WTC11 (cell line): ENCODE data around the gene CYP2R1. TPM values are rescaled to one million over a fixed set of nuclear protein-coding genes. Genes with fewer than 3 reads are reported as not detected.

Experiments used
- ATAC-seq: fragments of 200-7000 bp; cut with Tn5 transposase; 2 replicates; pipeline ENCODE4 v1.10.0; 2021; ENCODE audit warnings: mild to moderate bottlenecking, moderate library complexity
- CTCF ChIA-PET: fragments of 300-600 bp; sonication (Branson Sonifier 250); formaldehyde crosslinking; loops from one replicate; lab custom pipeline; 2021; ENCODE audit warnings: antibody characterized with exemption; lab: Charles Lee
- POLR2A ChIA-PET: fragments of 350-600 bp; sonication (Branson Sonifier 250); formaldehyde crosslinking; loops from one replicate; lab custom pipeline; 2021; ENCODE audit warnings: antibody characterized with exemption; lab: Charles Lee
- DNase-seq: peaks from one replicate; pipeline ENCODE4 v3.0.0; 2021; ENCODE audit warnings: low spot score
- H3K27ac Mint-ChIP-seq: 2 replicates; pipeline ENCODE4 v1.8.0; 2021; ENCODE audit warnings: mixed read lengths
- H3K27me3 Mint-ChIP-seq: 2 replicates; pipeline ENCODE4 v1.8.0; 2021; ENCODE audit warnings: low read depth, mild to moderate bottlenecking, moderate library complexity, mixed read lengths
- H3K36me3 Mint-ChIP-seq: 2 replicates; pipeline ENCODE4 v1.8.0; 2021; ENCODE audit warnings: mixed read lengths
- H3K4me1 Mint-ChIP-seq: 2 replicates; pipeline ENCODE4 v1.8.0; 2022; ENCODE audit warnings: mixed read lengths
- H3K4me3 Mint-ChIP-seq: 2 replicates; pipeline ENCODE4 v1.8.0; 2021; ENCODE audit warnings: mild to moderate bottlenecking, moderate library complexity, mixed read lengths
- H3K9me3 Mint-ChIP-seq: 2 replicates; pipeline ENCODE4 v1.8.0; 2021; ENCODE audit warnings: mixed read lengths
- ETV6 ChIP-seq: sonication (generic); formaldehyde crosslinking; IDR thresholded peaks from 2 replicates; pipeline ENCODE4 v1.8.1; 2022; ENCODE audit warnings: mild to moderate bottlenecking, missing genetic modification reagents
- GTF2I ChIP-seq: fragments of 250-450 bp; sonication (Bioruptor Pico); conservative IDR thresholded peaks from 2 replicates; pipeline ENCODE4 v1.4.0; 2021; ENCODE audit warnings: mild to moderate bottlenecking
- HMGA2 ChIP-seq: fragments of 250-450 bp; sonication (Bioruptor Pico); IDR thresholded peaks from 2 replicates; pipeline ENCODE4 v1.4.0; 2021; ENCODE audit warnings: mild to moderate bottlenecking, moderate library complexity
- JAZF1 ChIP-seq: fragments of 250-450 bp; sonication (Bioruptor Pico); IDR thresholded peaks from 2 replicates; pipeline ENCODE4 v1.9.0; 2021; ENCODE audit warnings: moderate library complexity, mild to moderate bottlenecking, inconsistent platforms
- JUN ChIP-seq: sonication (generic); formaldehyde crosslinking; IDR thresholded peaks from 2 replicates; pipeline ENCODE4 v1.8.0; 2023; ENCODE audit warnings: mild to moderate bottlenecking, missing genetic modification reagents
- KAT7 ChIP-seq: sonication (generic); formaldehyde crosslinking; IDR thresholded peaks from 2 replicates; pipeline ENCODE4 v1.8.1; 2023; ENCODE audit warnings: missing genetic modification reagents, mild to moderate bottlenecking, borderline replicate concordance
- NFATC4 ChIP-seq: fragments of 250-450 bp; sonication (Bioruptor Pico); IDR thresholded peaks from 2 replicates; pipeline ENCODE4 v1.9.0; 2021; ENCODE audit warnings: mild to moderate bottlenecking
- NFE2L1 ChIP-seq: sonication (generic); formaldehyde crosslinking; IDR thresholded peaks from 2 replicates; pipeline ENCODE4 v1.8.1; 2023; ENCODE audit warnings: missing genetic modification reagents
- SMAD3 ChIP-seq: sonication (generic); formaldehyde crosslinking; IDR thresholded peaks from 2 replicates; pipeline ENCODE4 v1.8.0; 2022; ENCODE audit warnings: missing genetic modification reagents, mild to moderate bottlenecking, borderline replicate concordance
- SOX15 ChIP-seq: fragments of 250-450 bp; sonication (Bioruptor Pico); IDR thresholded peaks from 2 replicates; pipeline ENCODE4 v1.9.0; 2021; ENCODE audit warnings: mild to moderate bottlenecking
- TEAD4 ChIP-seq: sonication (generic); formaldehyde crosslinking; IDR thresholded peaks from 2 replicates; pipeline ENCODE4 v1.8.0; 2022; ENCODE audit warnings: mild to moderate bottlenecking, missing genetic modification reagents
- ZNF121 ChIP-seq: sonication (generic); formaldehyde crosslinking; IDR thresholded peaks from 2 replicates; pipeline ENCODE4 v1.8.0; 2023; ENCODE audit warnings: missing genetic modification reagents
- ZNF138 ChIP-seq: sonication (generic); formaldehyde crosslinking; conservative IDR thresholded peaks from 2 replicates; pipeline ENCODE4 v1.8.1; 2022; ENCODE audit warnings: mild to moderate bottlenecking, moderate library complexity, missing genetic modification reagents
- ZNF263 ChIP-seq: sonication (generic); formaldehyde crosslinking; IDR thresholded peaks from 2 replicates; pipeline ENCODE4 v1.8.1; 2022; ENCODE audit warnings: low read depth, mild to moderate bottlenecking, moderate library complexity, missing genetic modification reagents
- ZNF416 ChIP-seq: fragments of 250-450 bp; sonication (Bioruptor Pico); IDR thresholded peaks from 2 replicates; pipeline ENCODE4 v1.9.0; 2021; ENCODE audit warnings: mild to moderate bottlenecking, inconsistent platforms
- total RNA-seq: library from RNA; stranded (reverse); gene quantifications from 3 replicates; pipeline ENCODE4 v1.2.3, GENCODE V29; 2021
- TF ChIP-seq, protein P1 (sequence below): sonication (generic); formaldehyde crosslinking; IDR thresholded peaks from 2 replicates; pipeline ENCODE4 v1.8.1; 2022; ENCODE audit warnings: low read depth, missing genetic modification reagents, borderline replicate concordance
- TF ChIP-seq, protein P2 (sequence below): sonication (generic); formaldehyde crosslinking; IDR thresholded peaks from 2 replicates; pipeline ENCODE4 v1.8.0; 2023; ENCODE audit warnings: missing genetic modification reagents
- TF ChIP-seq, protein P3 (sequence below): sonication (generic); formaldehyde crosslinking; IDR thresholded peaks from 2 replicates; pipeline ENCODE4 v1.8.1; 2023; ENCODE audit warnings: mild to moderate bottlenecking, missing genetic modification reagents, moderate library complexity
- TF ChIP-seq, protein P4 (sequence below): sonication (generic); formaldehyde crosslinking; IDR thresholded peaks from 2 replicates; pipeline ENCODE4 v1.8.1; 2023; ENCODE audit warnings: mild to moderate bottlenecking, missing genetic modification reagents
- TF ChIP-seq, protein P5 (sequence below): sonication (generic); formaldehyde crosslinking; IDR thresholded peaks from 2 replicates; pipeline ENCODE4 v1.8.1; 2022; ENCODE audit warnings: low read depth, mild to moderate bottlenecking, moderate library complexity, missing genetic modification reagents, borderline replicate concordance
- TF ChIP-seq, protein P6 (sequence below): sonication (generic); formaldehyde crosslinking; IDR thresholded peaks from 2 replicates; pipeline ENCODE4 v1.8.1; 2023; ENCODE audit warnings: mild to moderate bottlenecking, missing genetic modification reagents, borderline replicate concordance
- TF ChIP-seq, protein P7 (sequence below): fragments of 250-450 bp; sonication (Bioruptor Pico); IDR thresholded peaks from 2 replicates; pipeline ENCODE4 v1.9.0; 2021; ENCODE audit warnings: mild to moderate bottlenecking
- TF ChIP-seq, protein P8 (sequence below): sonication (generic); formaldehyde crosslinking; IDR thresholded peaks from 2 replicates; pipeline ENCODE4 v1.8.1; 2022; ENCODE audit warnings: missing genetic modification reagents, borderline replicate concordance
- TF ChIP-seq, protein P9 (sequence below): sonication (generic); formaldehyde crosslinking; IDR thresholded peaks from 2 replicates; pipeline ENCODE4 v1.8.0; 2022; ENCODE audit warnings: mild to moderate bottlenecking, missing genetic modification reagents

The CYP2R1 gene
- total RNA-seq, 1 experiment from 2014 or later, result 14.9 TPM

DNA sequence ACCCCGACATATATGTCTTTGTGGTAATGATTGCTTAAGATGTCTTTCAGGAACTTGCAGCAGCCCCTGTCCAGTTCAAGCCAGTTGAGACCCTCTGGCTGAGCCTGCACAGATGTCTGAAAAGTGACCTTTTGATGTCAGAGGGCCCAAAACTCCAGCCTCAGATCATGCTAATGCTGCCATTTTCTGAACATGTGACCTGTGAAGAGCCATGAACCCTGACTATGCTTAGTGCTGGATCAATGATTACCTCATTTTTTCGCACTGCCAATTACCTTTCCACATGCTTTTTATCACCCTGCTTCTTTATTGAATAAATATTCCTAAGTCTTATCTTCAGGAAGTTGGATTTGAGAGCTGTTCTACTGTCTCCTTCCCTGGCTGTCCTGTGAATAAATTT is 6.9 kb upstream of the CYP2R1 start:
- no peak for DNase-seq
- Mint-ChIP-seq H3K4me3 (no peak overlapping the region), H3K27ac (no peak overlapping the region), H3K36me3 (no peaks in the 10 kb centered on the region), H3K4me1 (peaks cover 9% of the 10 kb centered on the region), H3K9me3 (no peaks in the 10 kb centered on the region), H3K27me3 (peaks cover 1% of the 10 kb centered on the region)
- TF ChIP-seq ZNF138 (CRISPR knock-in tag) (no peak), ZNF121 (CRISPR knock-in tag) (no peak), GTF2I (CRISPR knock-in tag) (no peak), JAZF1 (CRISPR knock-in tag) (no peak), SOX15 (CRISPR knock-in tag) (no peak), NFATC4 (CRISPR knock-in tag) (no peak), KAT7 (CRISPR knock-in tag) (no peak), ZNF263 (CRISPR knock-in tag) (no peak), TEAD4 (CRISPR knock-in tag) (no peak), NFE2L1 (CRISPR knock-in tag) (no peak), SMAD3 (no peak), JUN (CRISPR knock-in tag) (no peak)
- TF ChIP-seq, protein P1, sequence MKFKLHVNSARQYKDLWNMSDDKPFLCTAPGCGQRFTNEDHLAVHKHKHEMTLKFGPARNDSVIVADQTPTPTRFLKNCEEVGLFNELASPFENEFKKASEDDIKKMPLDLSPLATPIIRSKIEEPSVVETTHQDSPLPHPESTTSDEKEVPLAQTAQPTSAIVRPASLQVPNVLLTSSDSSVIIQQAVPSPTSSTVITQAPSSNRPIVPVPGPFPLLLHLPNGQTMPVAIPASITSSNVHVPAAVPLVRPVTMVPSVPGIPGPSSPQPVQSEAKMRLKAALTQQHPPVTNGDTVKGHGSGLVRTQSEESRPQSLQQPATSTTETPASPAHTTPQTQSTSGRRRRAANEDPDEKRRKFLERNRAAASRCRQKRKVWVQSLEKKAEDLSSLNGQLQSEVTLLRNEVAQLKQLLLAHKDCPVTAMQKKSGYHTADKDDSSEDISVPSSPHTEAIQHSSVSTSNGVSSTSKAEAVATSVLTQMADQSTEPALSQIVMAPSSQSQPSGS (CRISPR knock-in tag), result no peak
- TF ChIP-seq, protein P2, sequence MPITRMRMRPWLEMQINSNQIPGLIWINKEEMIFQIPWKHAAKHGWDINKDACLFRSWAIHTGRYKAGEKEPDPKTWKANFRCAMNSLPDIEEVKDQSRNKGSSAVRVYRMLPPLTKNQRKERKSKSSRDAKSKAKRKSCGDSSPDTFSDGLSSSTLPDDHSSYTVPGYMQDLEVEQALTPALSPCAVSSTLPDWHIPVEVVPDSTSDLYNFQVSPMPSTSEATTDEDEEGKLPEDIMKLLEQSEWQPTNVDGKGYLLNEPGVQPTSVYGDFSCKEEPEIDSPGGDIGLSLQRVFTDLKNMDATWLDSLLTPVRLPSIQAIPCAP (CRISPR knock-in tag), result no peak
- TF ChIP-seq, protein P3, sequence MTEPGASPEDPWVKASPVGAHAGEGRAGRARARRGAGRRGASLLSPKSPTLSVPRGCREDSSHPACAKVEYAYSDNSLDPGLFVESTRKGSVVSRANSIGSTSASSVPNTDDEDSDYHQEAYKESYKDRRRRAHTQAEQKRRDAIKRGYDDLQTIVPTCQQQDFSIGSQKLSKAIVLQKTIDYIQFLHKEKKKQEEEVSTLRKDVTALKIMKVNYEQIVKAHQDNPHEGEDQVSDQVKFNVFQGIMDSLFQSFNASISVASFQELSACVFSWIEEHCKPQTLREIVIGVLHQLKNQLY, result no peak
- no peak for ATAC-seq
- ChIA-PET POLR2A (no interaction called here), CTCF (interaction anchor here (1.0 to 1.8 kb wide), 2 partner anchors 9 to 75 kb away, joined by 3 to 8 read pairs; no protein-coding TSS in a partner anchor)

DNA sequence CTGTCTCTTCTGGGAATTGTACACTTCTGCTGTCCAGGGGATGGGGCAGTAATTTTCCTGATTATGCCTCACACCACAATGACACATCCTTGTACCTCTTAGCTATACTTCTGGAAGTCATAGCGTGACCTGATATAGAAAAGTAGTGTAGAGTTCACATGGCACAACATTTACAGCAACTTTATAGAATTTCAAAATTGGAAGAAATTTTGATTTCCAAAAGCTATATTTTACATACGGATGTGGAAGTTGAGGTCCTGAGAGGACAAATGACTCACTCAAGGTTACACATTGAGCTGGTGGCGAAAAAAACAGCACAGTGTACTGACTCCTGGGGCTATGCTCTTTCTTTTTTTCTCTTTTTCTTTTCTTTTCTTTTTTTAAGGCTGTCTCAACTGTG is 6.3 kb upstream of the CYP2R1 start:
- no peak for DNase-seq
- Mint-ChIP-seq H3K36me3 (no peaks in the 10 kb centered on the region), H3K4me3 (no peak overlapping the region), H3K27me3 (peaks cover 5% of the 10 kb centered on the region), H3K27ac (no peak overlapping the region), H3K4me1 (peaks cover 9% of the 10 kb centered on the region), H3K9me3 (peaks cover 4% of the 10 kb centered on the region)
- ATAC-seq, result no peak
- ChIA-PET CTCF (interaction anchor here (1.0 to 1.8 kb wide), 2 partner anchors 9 to 76 kb away, joined by 3 to 8 read pairs; no protein-coding TSS in a partner anchor), POLR2A (no interaction called here)
- TF ChIP-seq, protein P4, sequence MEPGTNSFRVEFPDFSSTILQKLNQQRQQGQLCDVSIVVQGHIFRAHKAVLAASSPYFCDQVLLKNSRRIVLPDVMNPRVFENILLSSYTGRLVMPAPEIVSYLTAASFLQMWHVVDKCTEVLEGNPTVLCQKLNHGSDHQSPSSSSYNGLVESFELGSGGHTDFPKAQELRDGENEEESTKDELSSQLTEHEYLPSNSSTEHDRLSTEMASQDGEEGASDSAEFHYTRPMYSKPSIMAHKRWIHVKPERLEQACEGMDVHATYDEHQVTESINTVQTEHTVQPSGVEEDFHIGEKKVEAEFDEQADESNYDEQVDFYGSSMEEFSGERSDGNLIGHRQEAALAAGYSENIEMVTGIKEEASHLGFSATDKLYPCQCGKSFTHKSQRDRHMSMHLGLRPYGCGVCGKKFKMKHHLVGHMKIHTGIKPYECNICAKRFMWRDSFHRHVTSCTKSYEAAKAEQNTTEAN (CRISPR knock-in tag), result no peak
- TF ChIP-seq ZNF263 (CRISPR knock-in tag), result no peak
- TF ChIP-seq, protein P5, sequence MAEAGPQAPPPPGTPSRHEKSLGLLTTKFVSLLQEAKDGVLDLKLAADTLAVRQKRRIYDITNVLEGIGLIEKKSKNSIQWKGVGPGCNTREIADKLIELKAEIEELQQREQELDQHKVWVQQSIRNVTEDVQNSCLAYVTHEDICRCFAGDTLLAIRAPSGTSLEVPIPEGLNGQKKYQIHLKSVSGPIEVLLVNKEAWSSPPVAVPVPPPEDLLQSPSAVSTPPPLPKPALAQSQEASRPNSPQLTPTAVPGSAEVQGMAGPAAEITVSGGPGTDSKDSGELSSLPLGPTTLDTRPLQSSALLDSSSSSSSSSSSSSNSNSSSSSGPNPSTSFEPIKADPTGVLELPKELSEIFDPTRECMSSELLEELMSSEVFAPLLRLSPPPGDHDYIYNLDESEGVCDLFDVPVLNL (CRISPR knock-in tag), result no peak
- no peak for TF ChIP-seq HMGA2 (CRISPR knock-in tag)
- no peak for TF ChIP-seq ZNF138 (CRISPR knock-in tag)
- TF ChIP-seq, protein P6, sequence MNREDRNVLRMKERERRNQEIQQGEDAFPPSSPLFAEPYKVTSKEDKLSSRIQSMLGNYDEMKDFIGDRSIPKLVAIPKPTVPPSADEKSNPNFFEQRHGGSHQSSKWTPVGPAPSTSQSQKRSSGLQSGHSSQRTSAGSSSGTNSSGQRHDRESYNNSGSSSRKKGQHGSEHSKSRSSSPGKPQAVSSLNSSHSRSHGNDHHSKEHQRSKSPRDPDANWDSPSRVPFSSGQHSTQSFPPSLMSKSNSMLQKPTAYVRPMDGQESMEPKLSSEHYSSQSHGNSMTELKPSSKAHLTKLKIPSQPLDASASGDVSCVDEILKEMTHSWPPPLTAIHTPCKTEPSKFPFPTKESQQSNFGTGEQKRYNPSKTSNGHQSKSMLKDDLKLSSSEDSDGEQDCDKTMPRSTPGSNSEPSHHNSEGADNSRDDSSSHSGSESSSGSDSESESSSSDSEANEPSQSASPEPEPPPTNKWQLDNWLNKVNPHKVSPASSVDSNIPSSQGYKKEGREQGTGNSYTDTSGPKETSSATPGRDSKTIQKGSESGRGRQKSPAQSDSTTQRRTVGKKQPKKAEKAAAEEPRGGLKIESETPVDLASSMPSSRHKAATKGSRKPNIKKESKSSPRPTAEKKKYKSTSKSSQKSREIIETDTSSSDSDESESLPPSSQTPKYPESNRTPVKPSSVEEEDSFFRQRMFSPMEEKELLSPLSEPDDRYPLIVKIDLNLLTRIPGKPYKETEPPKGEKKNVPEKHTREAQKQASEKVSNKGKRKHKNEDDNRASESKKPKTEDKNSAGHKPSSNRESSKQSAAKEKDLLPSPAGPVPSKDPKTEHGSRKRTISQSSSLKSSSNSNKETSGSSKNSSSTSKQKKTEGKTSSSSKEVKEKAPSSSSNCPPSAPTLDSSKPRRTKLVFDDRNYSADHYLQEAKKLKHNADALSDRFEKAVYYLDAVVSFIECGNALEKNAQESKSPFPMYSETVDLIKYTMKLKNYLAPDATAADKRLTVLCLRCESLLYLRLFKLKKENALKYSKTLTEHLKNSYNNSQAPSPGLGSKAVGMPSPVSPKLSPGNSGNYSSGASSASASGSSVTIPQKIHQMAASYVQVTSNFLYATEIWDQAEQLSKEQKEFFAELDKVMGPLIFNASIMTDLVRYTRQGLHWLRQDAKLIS (CRISPR knock-in tag), result no peak
- TF ChIP-seq, protein P7, sequence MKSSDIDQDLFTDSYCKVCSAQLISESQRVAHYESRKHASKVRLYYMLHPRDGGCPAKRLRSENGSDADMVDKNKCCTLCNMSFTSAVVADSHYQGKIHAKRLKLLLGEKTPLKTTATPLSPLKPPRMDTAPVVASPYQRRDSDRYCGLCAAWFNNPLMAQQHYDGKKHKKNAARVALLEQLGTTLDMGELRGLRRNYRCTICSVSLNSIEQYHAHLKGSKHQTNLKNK (CRISPR knock-in tag), result no peak
- TF ChIP-seq, protein P8, sequence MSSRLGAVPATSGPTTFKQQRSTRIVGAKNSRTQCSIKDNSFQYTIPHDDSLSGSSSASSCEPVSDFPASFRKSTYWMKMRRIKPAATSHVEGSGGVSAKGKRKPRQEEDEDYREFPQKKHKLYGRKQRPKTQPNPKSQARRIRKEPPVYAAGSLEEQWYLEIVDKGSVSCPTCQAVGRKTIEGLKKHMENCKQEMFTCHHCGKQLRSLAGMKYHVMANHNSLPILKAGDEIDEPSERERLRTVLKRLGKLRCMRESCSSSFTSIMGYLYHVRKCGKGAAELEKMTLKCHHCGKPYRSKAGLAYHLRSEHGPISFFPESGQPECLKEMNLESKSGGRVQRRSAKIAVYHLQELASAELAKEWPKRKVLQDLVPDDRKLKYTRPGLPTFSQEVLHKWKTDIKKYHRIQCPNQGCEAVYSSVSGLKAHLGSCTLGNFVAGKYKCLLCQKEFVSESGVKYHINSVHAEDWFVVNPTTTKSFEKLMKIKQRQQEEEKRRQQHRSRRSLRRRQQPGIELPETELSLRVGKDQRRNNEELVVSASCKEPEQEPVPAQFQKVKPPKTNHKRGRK (CRISPR knock-in tag), result no peak
- TF ChIP-seq, protein P9, sequence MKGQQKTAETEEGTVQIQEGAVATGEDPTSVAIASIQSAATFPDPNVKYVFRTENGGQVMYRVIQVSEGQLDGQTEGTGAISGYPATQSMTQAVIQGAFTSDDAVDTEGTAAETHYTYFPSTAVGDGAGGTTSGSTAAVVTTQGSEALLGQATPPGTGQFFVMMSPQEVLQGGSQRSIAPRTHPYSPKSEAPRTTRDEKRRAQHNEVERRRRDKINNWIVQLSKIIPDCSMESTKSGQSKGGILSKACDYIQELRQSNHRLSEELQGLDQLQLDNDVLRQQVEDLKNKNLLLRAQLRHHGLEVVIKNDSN (CRISPR knock-in tag), result no peak
- TF ChIP-seq ZNF416, result no peak
- TF ChIP-seq ETV6, result no peak
